Measurements from ENCODE around the gene ANKIB1.

- no peak for TF ChIP-seq PAX5 (IDR thresholded peaks at IDR 0.05; ENCODE audit: insufficient read depth, low read length, severe bottlenecking)
- no peak for TF ChIP-seq POLR2AphosphoS5 (IDR thresholded peaks at IDR 0.05; ENCODE audit: low read depth, low read length)
- no peak for TF ChIP-seq POLR2A (IDR thresholded peaks at IDR 0.05; ENCODE audit: low read depth, low read length)
- no peak for TF ChIP-seq TAF1 (IDR thresholded peaks at IDR 0.05; ENCODE audit: low read depth, low read length)
- TF ChIP-seq SPI1 (IDR thresholded peaks at IDR 0.05; ENCODE audit: low read depth, low read length): no peak
- TF ChIP-seq POU2F2 (IDR thresholded peaks at IDR 0.05; ENCODE audit: low read depth, low read length): no peak
Measured at GRCh38 chr7:92332782-92333181, 87.0 kb downstream of the ANKIB1 start.

Measured in GM12891 (cell line).